BLaER1 (cell line): ENCODE measurements around the gene CCBE1.
A peak's percentile ranks its signal among the peaks of the same experiment; 100 is the strongest.

Source experiments
- H3K27ac ChIP-seq: shearing (Covaris generic); formaldehyde crosslinking; 2 replicates; pipeline ENCODE4 v1.8.1; 2022
- H3K27me3 ChIP-seq: shearing (Covaris generic); formaldehyde crosslinking; 2 replicates; pipeline ENCODE4 v1.8.1; 2022
- H3K36me3 ChIP-seq: shearing (Covaris generic); formaldehyde crosslinking; 2 replicates; pipeline ENCODE4 v1.8.1; 2022
- H3K4me1 ChIP-seq: shearing (Covaris generic); formaldehyde crosslinking; 2 replicates; pipeline ENCODE4 v1.8.1; 2022
- H3K4me2 ChIP-seq: shearing (Covaris generic); formaldehyde crosslinking; 2 replicates; pipeline ENCODE4 v1.8.1; 2022
- H3K4me3 ChIP-seq: shearing (Covaris generic); formaldehyde crosslinking; 2 replicates; pipeline ENCODE4 v1.8.1; 2022
- H3K9ac ChIP-seq: shearing (Covaris generic); formaldehyde crosslinking; 2 replicates; pipeline ENCODE4 v1.8.1; 2022
- H3K9me3 ChIP-seq: shearing (Covaris generic); formaldehyde crosslinking; 2 replicates; pipeline ENCODE4 v1.8.1; 2022
- H4K20me1 ChIP-seq: shearing (Covaris generic); formaldehyde crosslinking; 2 replicates; pipeline ENCODE4 v1.8.1; 2022
- Cebpa-rat ChIP-seq: shearing (Covaris generic); IDR thresholded peaks from 2 replicates; pipeline ENCODE4 v1.8.1; 2022

Gene CCBE1

DNA sequence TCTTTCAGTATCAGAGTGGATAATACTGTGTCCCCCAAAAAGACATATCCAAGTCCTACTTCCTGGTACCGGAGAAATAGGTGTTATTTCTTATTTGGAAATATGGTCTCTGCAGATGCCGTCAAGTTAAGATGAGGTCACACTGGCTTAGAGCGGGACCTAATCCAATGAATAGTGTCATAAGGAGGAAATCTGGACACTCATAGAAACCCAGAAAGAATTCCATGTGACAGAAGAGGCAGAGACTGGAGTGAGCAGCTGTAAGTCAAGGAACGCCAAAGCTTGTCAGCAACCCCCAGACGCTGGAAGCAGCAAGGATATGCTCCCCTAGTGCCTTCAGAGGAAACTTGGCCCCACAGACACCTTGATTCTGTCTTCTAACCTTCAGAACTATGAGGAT, 69.8 kb downstream of the CCBE1 start:
- Histone ChIP-seq H3K4me2 (no peak overlapping the region), H3K4me1 (peaks cover 34% of the 10 kb centered on the region), H3K9me3 (no peaks in the 10 kb centered on the region), H3K36me3 (no peaks in the 10 kb centered on the region), H3K27ac (no peak overlapping the region), H3K27me3 (no peaks in the 10 kb centered on the region), H3K9ac (no peak overlapping the region), H3K4me3 (no peak overlapping the region), H4K20me1 (peaks cover 10% of the 10 kb centered on the region; the same call in 1 of the 2 replicates)
- TF ChIP-seq Cebpa-rat, result no peak

DNA sequence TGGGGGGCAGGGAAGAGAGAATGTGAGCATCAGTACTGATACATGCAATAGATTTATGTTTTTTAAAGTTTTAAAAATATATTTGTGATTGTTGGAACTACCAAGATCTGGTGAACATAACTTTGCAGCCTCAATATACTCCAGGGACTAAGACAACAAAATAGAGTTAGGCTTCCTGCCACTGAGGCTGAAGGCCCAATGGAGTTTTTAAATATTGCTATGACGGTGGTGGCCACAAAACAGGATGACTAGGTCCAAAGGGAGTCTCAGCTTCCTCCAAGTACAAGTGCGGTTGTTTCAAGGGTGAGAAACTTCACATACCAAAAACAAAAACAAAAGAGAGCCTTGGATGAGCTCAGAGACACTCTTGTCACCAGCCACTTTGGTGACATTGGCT, 72.9 kb downstream of the CCBE1 start:
- TF ChIP-seq Cebpa-rat, result no peak
- no peak overlapping the region for H3K27ac ChIP-seq
- H3K4me2 ChIP-seq, result peak overlapping the region; percentile 85
- H3K9ac ChIP-seq, result no peak overlapping the region
- H4K20me1 ChIP-seq, result peaks cover 10% of the 10 kb centered on the region; the same call in 1 of the 2 replicates
- H3K36me3 ChIP-seq, result no peaks in the 10 kb centered on the region
- no peaks in the 10 kb centered on the region for H3K9me3 ChIP-seq
- peaks cover 42% of the 10 kb centered on the region for H3K4me1 ChIP-seq
- H3K4me3 ChIP-seq, result no peak overlapping the region
- no peaks in the 10 kb centered on the region; the same call in 1 of the 2 replicates for H3K27me3 ChIP-seq

DNA sequence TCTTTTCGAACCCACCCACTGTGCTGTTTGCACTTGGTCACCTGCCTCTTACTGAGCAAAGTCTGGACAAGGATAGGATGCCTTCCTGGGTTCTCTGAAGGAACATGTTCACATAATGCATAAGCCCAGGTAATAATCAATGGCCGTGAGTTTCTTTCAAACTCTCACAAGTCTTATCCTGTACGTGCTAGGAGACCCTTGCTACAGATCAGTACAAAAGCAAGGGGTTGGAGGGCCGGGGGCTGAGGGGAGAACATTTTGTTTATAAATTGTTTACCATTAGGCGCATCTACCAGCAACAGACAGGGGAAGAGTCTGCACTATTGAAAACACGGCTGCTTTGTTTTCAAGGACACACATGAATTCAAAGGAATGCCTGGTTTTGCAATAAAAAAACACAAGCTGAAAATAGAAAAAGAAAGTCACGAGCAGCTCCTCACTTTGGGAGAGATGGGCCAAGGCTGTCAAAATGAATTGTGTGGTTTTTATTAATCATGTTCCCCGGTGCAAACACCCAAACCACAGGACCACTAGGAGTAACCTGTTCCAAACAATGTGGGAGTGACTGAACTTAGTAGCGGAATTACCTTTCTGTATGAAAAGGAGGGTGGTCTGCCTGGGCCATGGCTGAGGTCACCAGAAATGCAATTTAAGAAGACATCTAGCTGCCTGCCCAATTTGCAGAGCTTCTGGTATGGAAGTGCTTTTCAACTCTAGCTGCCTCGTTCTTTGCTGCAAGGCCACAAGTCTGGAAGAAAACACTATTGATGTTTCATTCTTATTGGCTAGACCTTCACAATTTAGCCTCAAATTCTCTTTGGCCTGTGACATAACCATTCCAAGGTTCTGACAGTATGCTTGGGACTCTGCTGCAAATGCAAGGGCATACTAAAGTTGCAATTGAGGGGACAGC, 73.5 kb downstream of the CCBE1 start:
- no peaks in the 10 kb centered on the region; the same call in 1 of the 2 replicates for H3K27me3 ChIP-seq
- H3K27ac ChIP-seq, result no peak overlapping the region
- TF ChIP-seq Cebpa-rat, result no peak

DNA sequence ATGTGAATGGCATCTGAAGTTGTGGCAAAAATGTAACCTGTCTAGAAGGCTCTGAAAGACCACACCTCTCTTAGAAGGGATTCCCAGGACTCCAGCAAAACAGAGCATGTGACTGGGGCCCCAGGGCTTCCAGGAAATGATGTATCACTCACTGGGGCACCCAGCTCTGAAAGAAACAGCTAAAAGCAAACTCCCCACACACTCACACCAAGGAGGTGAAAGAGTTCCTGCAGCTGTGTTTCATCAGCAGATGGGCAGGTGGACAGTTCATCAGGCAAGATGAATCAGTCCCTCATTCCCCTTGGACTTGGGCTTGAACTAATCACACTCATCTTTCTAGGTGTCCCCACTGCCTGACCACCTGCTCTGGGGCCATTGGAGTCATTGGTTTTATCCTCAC, 76.2 kb downstream of the CCBE1 start:
- Histone ChIP-seq H3K9ac (no peak overlapping the region), H3K4me2 (no peak overlapping the region)

More for the DNA sequence above, 73.5 kb downstream of the CCBE1 start:
- Histone ChIP-seq H3K9me3 (no peaks in the 10 kb centered on the region), H3K9ac (0 out of 2 replicates have a peak overlapping the region, but pooled peaks have one; percentile 30), H4K20me1 (peaks cover 10% of the 10 kb centered on the region; the same call in 1 of the 2 replicates), H3K4me1 (peaks cover 42% of the 10 kb centered on the region), H3K4me3 (no peak overlapping the region), H3K36me3 (no peaks in the 10 kb centered on the region), H3K4me2 (peak overlapping the region; percentile 85)

DNA sequence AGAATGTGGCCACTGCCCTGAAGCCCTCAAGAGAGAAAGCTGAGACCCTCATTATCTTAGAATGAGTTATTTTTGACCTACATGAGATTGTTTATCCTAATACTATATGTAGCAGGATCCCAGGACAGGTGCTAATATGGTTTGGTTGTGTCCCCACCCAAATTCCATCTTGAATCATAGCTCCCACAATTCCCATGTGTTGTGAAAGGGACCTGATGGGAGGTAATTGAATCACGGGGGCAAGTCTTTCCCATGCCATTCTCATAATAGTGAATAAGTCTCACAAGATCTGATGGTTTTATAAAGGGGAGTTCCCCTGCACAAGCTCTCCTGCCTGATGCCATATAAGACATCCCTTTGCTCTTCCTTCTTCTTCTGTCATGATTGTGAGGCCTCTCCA, 76.8 kb downstream of the CCBE1 start:
- TF ChIP-seq Cebpa-rat, result no peak
- Histone ChIP-seq H4K20me1 (peaks cover 10% of the 10 kb centered on the region; the same call in 1 of the 2 replicates), H3K4me1 (peaks cover 38% of the 10 kb centered on the region), H3K4me2 (no peak overlapping the region), H3K9ac (no peak overlapping the region), H3K27me3 (no peaks in the 10 kb centered on the region; the same call in 1 of the 2 replicates), H3K4me3 (no peak overlapping the region), H3K36me3 (no peaks in the 10 kb centered on the region), H3K9me3 (no peaks in the 10 kb centered on the region), H3K27ac (no peak overlapping the region)

More for the DNA sequence above, 76.2 kb downstream of the CCBE1 start:
- Histone ChIP-seq H3K36me3 (no peaks in the 10 kb centered on the region), H3K4me1 (peaks cover 42% of the 10 kb centered on the region), H3K27me3 (no peaks in the 10 kb centered on the region; the same call in 1 of the 2 replicates), H4K20me1 (peaks cover 10% of the 10 kb centered on the region; the same call in 1 of the 2 replicates), H3K27ac (no peak overlapping the region), H3K9me3 (no peaks in the 10 kb centered on the region), H3K4me3 (no peak overlapping the region)
- no peak for TF ChIP-seq Cebpa-rat

DNA sequence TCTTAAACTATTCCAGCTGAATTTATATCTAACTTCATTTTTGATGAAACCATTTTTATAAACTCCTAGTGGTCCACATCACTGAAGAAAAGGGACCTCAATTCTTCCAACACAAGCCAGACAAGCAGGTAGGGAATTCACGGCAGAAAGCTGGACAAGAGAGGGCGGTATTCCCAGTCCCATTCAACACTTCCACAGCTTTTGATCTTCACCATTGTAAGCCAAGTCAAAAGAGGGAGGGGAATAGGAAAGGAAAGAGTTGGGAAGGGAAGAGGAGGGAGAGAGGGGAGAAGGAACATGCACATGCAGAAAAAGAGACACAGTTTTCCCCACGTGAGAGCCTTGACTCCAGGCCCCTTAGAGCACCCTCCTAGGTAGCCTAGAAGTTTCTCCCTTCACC, 77.4 kb downstream of the CCBE1 start:
- Histone ChIP-seq H3K27me3 (no peaks in the 10 kb centered on the region; the same call in 1 of the 2 replicates), H3K4me3 (no peak overlapping the region), H3K4me1 (peaks cover 33% of the 10 kb centered on the region), H4K20me1 (peaks cover 10% of the 10 kb centered on the region; the same call in 1 of the 2 replicates), H3K36me3 (no peaks in the 10 kb centered on the region), H3K27ac (no peak overlapping the region), H3K4me2 (no peak overlapping the region), H3K9me3 (no peaks in the 10 kb centered on the region), H3K9ac (no peak overlapping the region)
- no peak for TF ChIP-seq Cebpa-rat

DNA sequence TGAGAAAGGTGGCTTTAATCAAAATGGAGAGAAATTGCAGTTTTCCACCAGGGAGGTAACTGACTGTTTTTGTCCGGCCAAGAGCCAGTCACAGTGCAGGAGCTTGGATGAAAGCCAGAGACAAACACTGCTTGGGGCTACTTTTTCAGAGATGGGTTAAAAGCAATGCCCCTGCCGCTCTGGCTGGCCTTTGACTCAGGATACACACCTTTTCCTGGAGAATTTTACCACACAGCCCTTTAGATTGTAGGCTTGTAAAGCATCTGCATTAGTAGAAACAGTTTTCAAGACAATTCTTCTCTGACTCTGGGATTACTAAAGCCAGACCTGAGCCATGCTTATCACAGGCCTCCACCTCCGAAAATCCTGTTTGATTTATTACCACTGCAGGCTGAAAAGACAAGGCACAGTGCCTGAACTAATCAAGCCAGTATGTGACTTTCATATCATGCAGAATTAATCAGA, 79.7 kb downstream of the CCBE1 start:
- Histone ChIP-seq H3K4me2 (no peak overlapping the region), H4K20me1 (no peaks in the 10 kb centered on the region), H3K4me1 (peaks cover 9% of the 10 kb centered on the region; the same call in 1 of the 2 replicates)

DNA sequence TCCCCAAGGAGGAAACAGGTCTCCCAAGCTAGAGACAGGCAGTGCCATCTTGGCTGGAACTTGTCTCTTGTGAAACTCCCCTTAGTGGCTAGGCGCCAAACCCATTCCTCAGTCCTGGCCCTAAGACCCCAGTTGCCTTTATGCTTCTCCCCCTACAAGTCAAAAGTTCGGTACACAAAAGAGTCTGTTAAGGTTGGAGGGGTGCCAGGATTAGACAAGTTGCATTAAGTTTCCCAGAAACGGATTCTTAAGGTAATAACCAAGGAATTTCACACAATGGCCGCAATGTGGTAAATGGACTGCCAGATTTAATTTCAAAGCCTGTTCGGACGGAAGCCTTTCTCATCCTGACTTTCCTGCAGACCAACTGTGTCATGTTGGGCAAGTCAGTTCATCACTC, 80.7 kb downstream of the CCBE1 start:
- no peak for TF ChIP-seq Cebpa-rat
- Histone ChIP-seq H3K36me3 (no peaks in the 10 kb centered on the region), H4K20me1 (no peaks in the 10 kb centered on the region), H3K27me3 (no peaks in the 10 kb centered on the region), H3K4me2 (no peak overlapping the region), H3K9me3 (no peaks in the 10 kb centered on the region), H3K27ac (no peak overlapping the region), H3K4me3 (no peak overlapping the region), H3K4me1 (peaks cover 10% of the 10 kb centered on the region; the same call in 1 of the 2 replicates), H3K9ac (no peak overlapping the region)

More for the DNA sequence above, 79.7 kb downstream of the CCBE1 start:
- no peak overlapping the region for H3K27ac ChIP-seq
- H3K27me3 ChIP-seq, result no peaks in the 10 kb centered on the region; the same call in 1 of the 2 replicates
- no peaks in the 10 kb centered on the region for H3K36me3 ChIP-seq
- no peak overlapping the region for H3K4me3 ChIP-seq
- H3K9me3 ChIP-seq, result no peaks in the 10 kb centered on the region
- TF ChIP-seq Cebpa-rat, result no peak
- no peak overlapping the region for H3K9ac ChIP-seq

DNA sequence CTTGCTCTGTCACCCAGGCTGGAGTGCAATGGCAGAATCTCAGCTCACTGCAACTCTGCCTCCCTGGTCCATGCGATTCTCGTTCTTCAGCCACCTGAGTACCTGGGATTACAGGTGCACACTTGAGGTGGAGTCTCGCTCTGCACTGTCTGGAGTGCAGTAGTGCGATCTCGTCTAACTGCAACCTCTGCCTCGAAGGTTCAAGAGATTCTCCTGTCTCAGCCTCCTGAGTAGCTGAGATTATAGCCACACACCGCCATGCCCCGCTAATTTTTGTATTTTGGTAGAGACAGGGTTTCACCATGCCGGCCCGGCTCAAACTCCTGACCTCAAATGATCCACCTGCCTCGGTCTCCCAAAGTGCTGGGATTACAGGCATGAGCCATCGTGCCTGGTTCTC, 83.3 kb downstream of the CCBE1 start:
- H3K9ac ChIP-seq, result no peak overlapping the region
- H3K27me3 ChIP-seq, result no peaks in the 10 kb centered on the region
- no peak for TF ChIP-seq Cebpa-rat
- no peaks in the 10 kb centered on the region for H3K36me3 ChIP-seq
- H3K9me3 ChIP-seq, result no peaks in the 10 kb centered on the region
- H3K27ac ChIP-seq, result no peak overlapping the region
- H3K4me3 ChIP-seq, result no peak overlapping the region
- no peak overlapping the region for H3K4me2 ChIP-seq
- H3K4me1 ChIP-seq, result peaks cover 15% of the 10 kb centered on the region
- H4K20me1 ChIP-seq, result no peaks in the 10 kb centered on the region

DNA sequence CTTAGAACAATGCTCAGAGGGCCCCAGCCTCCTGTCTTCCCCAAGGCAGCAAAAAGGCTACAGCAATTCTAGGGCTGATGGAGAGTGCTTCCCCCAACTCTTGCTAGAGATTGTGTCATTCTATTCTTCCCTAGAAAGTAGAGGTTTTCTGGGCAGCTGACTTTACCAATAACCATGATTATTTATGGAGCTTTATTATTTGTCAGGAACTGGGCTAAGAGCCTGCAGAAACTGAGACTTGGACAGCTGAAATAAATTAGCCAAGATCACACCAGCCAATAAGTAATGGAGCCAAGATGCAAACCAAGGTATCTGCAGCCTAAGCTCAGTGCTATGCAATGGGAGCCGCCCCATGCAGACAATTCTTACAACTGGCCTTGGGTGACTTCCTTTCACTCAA, 84.8 kb downstream of the CCBE1 start:
- H3K9me3 ChIP-seq, result no peaks in the 10 kb centered on the region
- no peaks in the 10 kb centered on the region for H3K36me3 ChIP-seq
- no peak overlapping the region for H3K9ac ChIP-seq
- no peak overlapping the region for H3K27ac ChIP-seq
- no peak for TF ChIP-seq Cebpa-rat
- no peak overlapping the region for H3K4me2 ChIP-seq
- H3K4me3 ChIP-seq, result no peak overlapping the region
- no peaks in the 10 kb centered on the region for H3K27me3 ChIP-seq
- no peaks in the 10 kb centered on the region for H4K20me1 ChIP-seq
- peaks cover 15% of the 10 kb centered on the region for H3K4me1 ChIP-seq
